ENCODE results near the gene RALGPS2.

RALGPS2 gene

DNA sequence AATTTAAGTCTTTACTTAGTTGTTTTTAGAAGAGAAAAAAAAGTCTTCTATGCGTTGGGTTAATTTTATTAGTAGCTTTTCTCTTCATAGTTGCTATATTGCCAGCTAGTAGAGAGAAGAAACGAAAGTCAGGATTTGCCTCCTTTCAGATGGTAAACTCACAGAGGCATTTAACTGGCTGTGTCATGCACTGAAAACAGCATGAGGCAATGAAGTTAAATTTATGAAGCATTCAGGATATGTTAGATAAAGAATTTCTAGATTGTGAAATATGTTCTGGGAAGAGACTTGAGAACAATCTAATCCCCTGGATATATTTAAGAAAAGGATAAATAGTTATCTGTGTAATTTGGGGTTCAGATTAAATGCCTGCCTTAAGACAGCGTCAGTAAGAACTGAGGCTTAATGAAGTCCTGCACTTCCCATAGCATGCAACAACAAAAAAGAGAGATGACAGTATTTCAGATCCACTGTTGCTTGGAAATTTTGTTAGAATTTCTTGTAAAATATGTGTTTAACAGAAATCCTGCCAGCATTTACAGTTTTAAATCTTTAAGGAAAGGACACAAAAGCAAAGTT lies 144.2 kb downstream of the RALGPS2 start:
- DNase-seq, result no peak

- DNase-seq, result no peak
Measured at GRCh38 chr1:178870221-178870620, 145.2 kb downstream of the RALGPS2 start.

DNA sequence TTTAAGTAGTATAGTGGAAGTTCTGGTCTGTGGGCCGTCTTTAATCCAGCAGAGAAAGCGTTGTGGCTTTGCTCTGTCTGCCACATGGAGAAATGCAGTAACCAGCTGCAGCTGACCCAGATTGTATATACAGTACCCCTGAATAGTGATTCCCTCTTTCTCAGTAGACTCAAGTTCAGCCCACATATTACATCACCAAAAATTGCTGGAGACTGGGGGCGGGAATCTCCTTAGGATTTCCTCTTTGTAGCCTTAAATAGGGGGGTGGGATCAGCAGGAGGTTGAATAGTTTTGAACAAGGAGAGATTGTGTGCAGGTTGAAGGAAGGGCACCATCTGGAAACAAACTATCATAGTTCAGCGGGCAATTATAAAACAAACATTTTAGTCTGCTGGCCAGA lies 145.9 kb downstream of the RALGPS2 start, which contains the start of gene ANGPTL1:
Gene ANGPTL1, minus strand, starts transcription at position 134 of the 400 bp plus-strand sequence. CDS start 5,301 bp downstream, outside the sequence.
- no peak for DNase-seq

DNA sequence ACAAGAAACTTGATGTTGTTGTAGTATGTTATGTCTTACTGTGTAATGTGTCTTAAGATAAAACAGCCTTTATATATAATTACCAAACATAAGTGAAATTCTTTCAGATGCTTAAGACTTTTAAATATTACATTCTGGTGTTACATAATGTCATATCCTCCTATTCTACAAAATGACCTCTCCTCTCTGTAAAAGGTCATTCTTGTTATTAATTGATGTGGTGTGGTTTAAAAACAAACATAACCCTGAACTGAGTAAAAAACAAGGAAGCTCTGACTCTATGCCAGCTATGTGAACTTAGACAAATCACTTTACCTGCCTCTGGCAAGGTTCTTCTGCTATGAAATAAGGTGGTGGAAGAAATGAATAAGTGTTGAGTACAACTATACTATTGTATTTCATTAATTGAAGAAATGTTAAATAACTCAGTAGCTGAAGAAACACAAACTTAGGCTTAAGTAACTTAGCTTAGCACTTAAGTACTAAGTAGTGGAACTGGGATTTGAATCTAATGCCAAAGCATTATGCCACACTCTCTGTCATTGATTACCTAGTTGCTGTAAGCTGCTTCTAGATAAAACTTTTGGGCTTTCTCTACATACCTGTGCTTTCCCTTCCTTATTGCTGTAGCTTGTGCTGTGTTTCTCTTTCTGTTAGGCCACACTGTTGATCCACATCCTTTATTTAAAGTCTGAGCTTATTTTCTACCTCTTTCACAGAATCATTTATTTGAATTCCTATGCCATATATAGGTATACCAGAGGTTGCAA lies 146.7 kb downstream of the RALGPS2 start:
- DNase-seq, result no peak

DNA sequence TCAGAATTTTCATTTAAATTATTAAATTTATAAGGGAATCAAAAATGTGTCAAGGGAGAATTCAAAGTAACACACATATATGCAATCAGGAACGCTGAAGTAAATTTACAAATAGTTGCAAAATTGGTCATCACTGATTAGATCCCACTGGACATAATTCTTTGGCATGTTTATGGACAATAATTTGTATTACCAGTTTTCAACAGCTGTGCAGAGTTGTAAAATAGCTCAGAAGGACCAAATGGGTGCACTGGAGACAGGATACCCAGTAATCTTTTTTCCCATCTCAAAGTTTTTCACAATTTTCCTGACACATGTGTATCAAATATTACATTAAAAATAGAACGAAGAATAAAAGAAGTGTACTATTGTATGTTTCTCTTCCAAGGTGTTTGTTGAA lies 149.9 kb downstream of the RALGPS2 start:
- DNase-seq, result no peak

GRCh38 chr1:178875936-178876335 lies 150.9 kb downstream of the RALGPS2 start:
- no peak for DNase-seq

GRCh38 chr1:178877896-178878295 lies 152.9 kb downstream of the RALGPS2 start:
- DNase-seq, result no peak

GRCh38 chr1:178881950-178882349 lies 156.9 kb downstream of the RALGPS2 start:
- no peak for DNase-seq

DNA sequence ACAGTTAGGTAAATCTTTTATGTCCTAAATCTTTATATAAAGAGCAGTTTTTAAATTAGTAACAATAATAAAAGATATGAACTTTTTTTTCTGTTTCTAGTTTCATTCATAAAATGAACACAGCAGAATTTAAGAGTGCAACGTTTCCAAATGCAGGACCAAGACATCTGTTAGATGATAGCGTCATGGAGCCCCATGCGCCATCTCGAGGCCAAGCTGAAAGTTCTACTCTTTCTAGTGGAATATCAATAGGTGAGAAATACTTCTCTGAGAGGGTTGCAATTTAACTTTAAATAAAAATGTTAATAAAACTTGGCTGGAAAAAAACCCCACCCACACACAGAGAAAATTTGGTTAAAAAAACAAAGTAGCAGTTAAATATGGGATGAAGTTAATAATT lies 160.8 kb downstream of the RALGPS2 start:
- DNase-seq, result no peak

GRCh38 chr1:178886551-178886950 lies 161.5 kb downstream of the RALGPS2 start:
- DNase-seq, result no peak

DNA sequence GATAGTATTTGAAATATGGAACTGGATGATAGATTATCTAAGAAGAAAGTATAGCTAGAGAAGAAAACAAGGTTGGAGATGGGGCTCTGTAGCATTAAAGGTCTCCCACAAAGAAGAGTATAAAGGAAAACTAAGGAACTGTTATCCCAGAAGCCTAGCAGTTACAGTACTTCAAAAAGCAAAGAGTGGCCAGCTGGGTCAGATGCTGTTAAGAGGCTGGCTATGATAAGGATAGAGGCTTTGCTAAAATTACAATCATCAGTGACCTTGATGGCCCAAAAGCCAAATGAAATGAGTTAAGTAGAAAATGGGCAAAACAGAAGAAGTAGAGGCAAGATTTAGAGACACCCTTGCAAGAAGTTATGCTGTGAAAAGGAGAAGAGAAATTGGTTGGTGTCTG lies 170.9 kb downstream of the RALGPS2 start:
- DNase-seq, result no peak

DNA sequence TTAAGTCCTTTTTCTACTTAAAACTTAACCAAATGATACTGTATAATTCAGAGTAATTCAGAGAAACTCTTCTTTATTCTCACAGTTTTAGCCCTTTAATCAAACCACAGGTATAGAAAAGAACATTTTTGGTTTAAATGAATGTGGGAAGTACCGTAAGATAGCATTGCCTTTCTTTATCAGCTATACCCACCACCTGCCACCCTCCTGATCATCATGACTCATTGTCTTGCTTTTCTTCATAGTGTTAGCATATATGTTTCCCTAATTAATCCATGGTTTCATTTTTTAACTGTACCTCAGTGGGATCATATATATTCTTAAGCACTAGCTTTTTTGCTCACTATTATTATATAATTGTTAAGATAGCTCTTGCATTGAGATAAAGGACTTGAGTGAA lies 173.4 kb downstream of the RALGPS2 start:
- no peak for DNase-seq

- DNase-seq, result no peak
Measured at GRCh38 chr1:178899402-178899801, 174.4 kb downstream of the RALGPS2 start.

DNA sequence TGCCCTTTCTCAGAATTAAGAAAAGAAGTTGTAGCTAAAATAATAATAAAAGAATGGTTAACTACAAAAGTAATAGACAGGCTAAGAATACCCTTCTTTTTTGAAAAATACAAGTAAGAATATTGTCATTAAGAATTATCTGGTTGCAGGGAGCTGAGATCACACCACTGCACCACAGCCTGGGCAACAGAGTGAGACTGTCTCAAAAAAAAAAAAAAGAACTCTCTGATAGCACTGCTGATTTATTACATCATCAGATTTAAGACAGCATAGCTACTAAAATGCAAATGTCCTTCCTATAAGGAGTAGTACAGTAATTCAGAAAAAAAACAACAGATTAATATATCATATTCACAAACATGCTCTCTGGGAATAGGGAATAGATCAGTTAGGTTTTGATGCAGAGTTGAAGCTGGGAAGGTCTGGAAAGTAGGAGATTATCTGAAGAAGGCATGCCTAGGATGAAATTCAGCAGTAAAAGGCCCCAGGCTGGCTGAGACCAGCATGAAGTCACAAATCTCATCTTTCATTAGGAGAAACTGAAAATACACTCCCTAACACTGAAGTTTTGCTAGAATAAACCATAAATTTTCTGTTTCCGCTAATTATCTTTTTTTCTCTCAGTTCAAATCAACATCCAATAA lies 176.6 kb downstream of the RALGPS2 start:
- no peak for DNase-seq

- DNase-seq, result no peak
Measured at GRCh38 chr1:178908358-178908757, 183.3 kb downstream of the RALGPS2 start.

GRCh38 chr1:178910023-178910422 lies 185.0 kb downstream of the RALGPS2 start:
- no peak for DNase-seq

GRCh38 chr1:178912597-178912996 lies 187.6 kb downstream of the RALGPS2 start:
- no peak for DNase-seq

DNA sequence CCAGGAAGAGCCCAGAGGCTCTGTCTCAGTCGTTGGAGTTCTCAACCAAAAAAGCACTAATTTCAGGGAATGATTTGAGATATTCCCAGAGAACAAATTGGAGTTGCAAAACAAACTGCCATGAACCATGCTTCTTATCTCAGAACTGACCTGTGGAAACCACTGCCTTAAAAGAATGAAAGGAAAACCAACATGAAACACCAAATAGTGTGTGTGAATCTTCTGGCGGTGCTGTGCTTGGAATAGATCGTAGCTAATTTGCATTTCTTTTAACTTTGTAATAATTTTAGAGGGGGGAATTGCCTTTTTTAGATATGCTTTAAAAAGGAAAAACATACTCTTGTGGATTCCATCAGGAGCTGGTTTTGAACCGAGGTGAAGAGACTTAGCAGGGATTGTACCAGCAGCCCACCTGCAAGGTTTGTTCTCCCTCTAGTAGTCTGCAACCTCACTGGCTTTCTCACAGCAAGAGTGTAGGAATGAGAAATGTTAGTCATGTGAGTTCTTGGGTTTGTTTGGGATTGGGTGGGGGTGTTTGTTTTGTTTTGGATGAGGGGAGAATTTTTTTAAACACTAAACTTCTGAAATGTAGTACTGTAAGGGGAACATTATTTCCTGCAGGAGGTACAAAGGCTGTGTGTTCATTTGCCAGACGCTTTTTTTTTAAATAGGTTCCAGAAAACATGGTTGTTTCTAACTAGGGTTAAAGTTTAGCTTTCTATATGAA lies 191.6 kb downstream of the RALGPS2 start:
- DNase-seq, result no peak

DNA sequence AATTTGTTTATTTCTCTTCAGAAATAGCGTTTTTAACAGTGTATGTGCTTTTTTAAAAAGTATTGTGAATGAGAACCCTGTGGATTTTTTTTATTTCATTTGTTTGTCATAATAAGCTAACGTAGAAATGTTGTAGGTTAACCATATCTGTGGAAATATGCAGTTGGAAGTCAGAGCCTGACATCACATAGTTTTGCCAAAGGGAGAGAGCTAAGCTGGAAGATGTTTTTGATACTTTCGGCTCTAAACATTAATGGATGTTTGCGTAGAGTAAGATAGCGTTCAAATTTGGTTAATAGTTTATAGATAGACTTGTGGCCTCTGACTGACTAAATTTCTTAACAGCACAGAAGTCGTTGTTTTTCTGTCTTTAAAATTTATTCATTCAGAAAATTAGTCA lies 193.3 kb downstream of the RALGPS2 start:
- DNase-seq, result no peak

DNA sequence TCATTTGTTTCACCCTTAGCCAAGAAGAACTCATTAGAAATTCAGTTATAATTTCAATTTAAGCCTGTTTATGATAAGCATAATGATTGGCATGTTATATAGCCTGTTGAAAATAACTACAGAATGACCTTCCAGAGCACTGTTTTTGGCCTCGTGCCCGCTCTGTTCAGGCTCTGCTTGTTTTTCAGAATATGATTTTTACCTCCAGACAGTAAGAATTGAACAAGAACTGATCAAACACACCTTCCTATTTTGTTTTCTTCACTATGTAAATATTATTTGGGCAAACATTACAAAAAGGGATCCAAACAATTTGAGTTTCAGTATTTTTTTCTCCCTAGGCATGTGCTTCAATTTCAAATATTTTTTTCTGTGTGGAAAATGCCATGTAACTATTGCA lies 193.9 kb downstream of the RALGPS2 start:
- DNase-seq, result no peak

GRCh38 chr1:178919581-178919980 lies 194.5 kb downstream of the RALGPS2 start:
- DNase-seq, result no peak

DNA sequence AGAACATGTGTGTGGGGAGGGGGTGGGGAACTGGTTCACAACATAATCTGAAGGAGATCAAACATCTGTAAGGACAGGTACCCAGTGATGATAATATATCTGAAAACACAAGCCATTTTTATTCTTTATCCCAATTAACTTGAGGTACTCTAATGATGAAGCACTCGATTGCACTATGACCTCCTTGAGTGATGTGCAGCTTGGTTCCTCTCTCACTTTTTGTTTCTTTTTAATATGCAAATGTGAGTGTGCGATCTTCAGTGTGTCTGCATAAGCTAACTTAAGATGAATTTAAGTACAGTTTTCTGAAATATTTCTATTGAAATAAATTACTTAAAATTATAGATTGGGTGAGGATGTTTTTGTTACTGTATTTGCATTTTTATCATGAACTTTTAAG lies 196.5 kb downstream of the RALGPS2 start:
- no peak for DNase-seq

DNA sequence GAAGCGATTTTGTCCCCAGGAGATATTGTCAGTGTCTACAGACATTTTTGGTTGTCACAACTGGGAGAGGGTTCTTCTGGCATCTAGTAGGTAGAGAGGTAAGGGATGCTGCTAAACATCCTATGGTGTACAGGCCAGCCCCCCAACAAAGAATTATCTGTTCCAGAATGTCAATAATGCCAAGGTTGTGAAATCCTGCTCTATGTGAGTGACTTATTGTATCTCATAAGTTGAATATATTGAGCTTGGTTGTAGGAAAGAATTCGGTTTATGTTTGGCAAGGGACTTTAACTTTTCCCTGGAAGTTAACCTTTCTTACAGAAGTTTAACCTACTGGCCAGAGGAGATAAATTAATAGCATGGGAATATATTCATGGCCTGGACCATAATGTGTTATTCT lies 198.5 kb downstream of the RALGPS2 start:
- no peak for DNase-seq

- no peak for DNase-seq
Measured at GRCh38 chr1:178926046-178926445, 201.0 kb downstream of the RALGPS2 start.
